Neural progenitor cell (in vitro differentiated cells): ENCODE measurements around the gene IGF2BP1. TPM values are rescaled to one million over a fixed set of nuclear protein-coding genes. Genes with fewer than 3 reads are reported as not detected.

Experiments used
- DNase-seq: peaks from one replicate; pipeline ENCODE4 v3.0.0-alpha.2; 2016; ENCODE audit warnings: low spot score
- H2AFZ ChIP-seq: fragments of 200-600 bp; sonication (generic); replicated peaks from 2 replicates; pipeline ENCODE4 v1.6.1; 2016; ENCODE audit warnings: antibody characterized with exemption
- H3F3A ChIP-seq: fragments of 200-600 bp; sonication (generic); 2 replicates; pipeline ENCODE4 v1.6.1; 2016; ENCODE audit warnings: antibody characterized with exemption, low read depth
- H3K27ac ChIP-seq: fragments of 200-600 bp; sonication (generic); 2 replicates; pipeline ENCODE4 v1.5.1; 2016; ENCODE audit warnings: mild to moderate bottlenecking
- H3K27me3 ChIP-seq: fragments of 200-600 bp; sonication (generic); 2 replicates; pipeline ENCODE4 v1.6.1; 2016; ENCODE audit warnings: mild to moderate bottlenecking, moderate library complexity
- H3K36me3 ChIP-seq: fragments of 200-600 bp; sonication (generic); 2 replicates; pipeline ENCODE4 v1.5.1; 2016
- H3K4me1 ChIP-seq: fragments of 200-600 bp; sonication (generic); 2 replicates; pipeline ENCODE4 v1.6.1; 2016; ENCODE audit warnings: mixed run types
- H3K4me2 ChIP-seq: fragments of 200-600 bp; sonication (generic); 2 replicates; pipeline ENCODE4 v1.6.1; 2016
- H3K4me3 ChIP-seq: fragments of 200-600 bp; sonication (generic); 2 replicates; pipeline ENCODE4 v1.5.1; 2016
- H3K79me2 ChIP-seq: fragments of 200-600 bp; sonication (generic); 2 replicates; pipeline ENCODE4 v1.6.1; 2016; ENCODE audit warnings: low read depth
- H3K9ac ChIP-seq: fragments of 200-600 bp; sonication (generic); 2 replicates; pipeline ENCODE4 v1.6.1; 2016
- H3K9me3 ChIP-seq: fragments of 200-600 bp; sonication (generic); 2 replicates; pipeline ENCODE4 v1.5.1; 2016; ENCODE audit warnings: low read depth
- H4K20me1 ChIP-seq: fragments of 200-600 bp; sonication (generic); 2 replicates; pipeline ENCODE4 v1.6.1; 2016; ENCODE audit warnings: low read depth
- H3K27ac Mint-ChIP-seq: 3 replicates; pipeline ENCODE4 v1.8.0; 2021; ENCODE audit warnings: mixed read lengths
- H3K27me3 Mint-ChIP-seq: 2 replicates; pipeline ENCODE4 v1.8.0; 2022; ENCODE audit warnings: low read depth, mild to moderate bottlenecking, inconsistent platforms, moderate library complexity, mixed read lengths; ENCODE audit not compliant: insufficient read depth
- H3K36me3 Mint-ChIP-seq: 3 replicates; pipeline ENCODE4 v1.8.0; 2021; ENCODE audit warnings: mixed read lengths
- H3K4me1 Mint-ChIP-seq: 3 replicates; pipeline ENCODE4 v1.8.0; 2021; ENCODE audit warnings: mixed read lengths
- H3K4me3 Mint-ChIP-seq: 3 replicates; pipeline ENCODE4 v1.8.0; 2021; ENCODE audit warnings: mild to moderate bottlenecking, moderate library complexity, mixed read lengths
- H3K9me3 Mint-ChIP-seq: 3 replicates; pipeline ENCODE4 v1.8.0; 2020; ENCODE audit warnings: mixed read lengths
- CTCF ChIP-seq: fragments of 200-600 bp; sonication (generic); IDR thresholded peaks from 2 replicates; pipeline ENCODE4 v1.5.1; 2017; ENCODE audit warnings: antibody characterized with exemption, mild to moderate bottlenecking
- EZH2 ChIP-seq: fragments of 200-600 bp; sonication (generic); IDR thresholded peaks from 2 replicates; pipeline ENCODE4 v1.6.1; 2017; ENCODE audit warnings: antibody characterized with exemption, mild to moderate bottlenecking, moderate library complexity
- EZH2phosphoT487 ChIP-seq: fragments of 200-600 bp; sonication (generic); IDR thresholded peaks from 2 replicates; pipeline ENCODE4 v1.6.1; 2017; ENCODE audit warnings: antibody characterized with exemption
- total RNA-seq: library from RNA; depleted of rRNA; stranded (reverse); fragments of >200 nt; gene quantifications from 2 replicates; pipeline ENCODE4 v1.2.3, GENCODE V29; 2015; ENCODE audit warnings: low replicate concordance

IGF2BP1 gene
- total RNA-seq, 1 donor from 2014 or later, result 129 TPM

- peak overlapping the region; percentile 67 for H3K4me3 Mint-ChIP-seq
- peak overlapping the region; percentile 93 for H3K27ac ChIP-seq
These were observed 24.0 kb downstream of the IGF2BP1 start for GRCh38 chr17:49021095-49021767.

GRCh38 chr17:49021768-49022103 is 24.6 kb downstream of the IGF2BP1 start:
- H3K4me2 ChIP-seq, result peak overlapping the region; percentile 66
- H2AFZ ChIP-seq, result no peak overlapping the region
- Mint-ChIP-seq H3K4me1 (peaks cover 54% of the 10 kb centered on the region), H3K36me3 (peaks cover 9% of the 10 kb centered on the region), H3K9me3 (no peaks in the 10 kb centered on the region), H3K4me3 (peak overlapping the region; percentile 50), H3K27ac (peak overlapping the region; percentile 86), H3K27me3 (peaks cover 9% of the 10 kb centered on the region)
- H3K79me2 ChIP-seq, result peaks cover 99% of the 10 kb centered on the region
- H4K20me1 ChIP-seq, result peaks cover 96% of the 10 kb centered on the region
- H3K36me3 ChIP-seq, result no peaks in the 10 kb centered on the region
- H3K9me3 ChIP-seq, result no peaks in the 10 kb centered on the region
- peaks cover 87% of the 10 kb centered on the region for H3F3A ChIP-seq
- H3K9ac ChIP-seq, result no peak overlapping the region
- DNase-seq, result no peak
- no peaks in the 10 kb centered on the region for H3K27me3 ChIP-seq
- peaks cover 68% of the 10 kb centered on the region for H3K4me1 ChIP-seq
- H3K4me3 ChIP-seq, result peak overlapping the region; percentile 20
- no peak for TF ChIP-seq CTCF
- TF ChIP-seq EZH2, result no peak
- TF ChIP-seq EZH2phosphoT487, result no peak
- peak overlapping the region; percentile 93 for H3K27ac ChIP-seq

More at GRCh38 chr17:49021095-49021767, 24.0 kb downstream of the IGF2BP1 start:
- peaks cover 70% of the 10 kb centered on the region for H3K4me1 ChIP-seq
- H3K4me3 ChIP-seq, result peak overlapping the region; percentile 20
- Mint-ChIP-seq H3K27me3 (peaks cover 9% of the 10 kb centered on the region), H3K4me1 (peaks cover 58% of the 10 kb centered on the region), H3K9me3 (no peaks in the 10 kb centered on the region), H3K27ac (peak overlapping the region; percentile 86), H3K36me3 (peaks cover 5% of the 10 kb centered on the region)
- H3F3A ChIP-seq, result peaks cover 87% of the 10 kb centered on the region
- H2AFZ ChIP-seq, result no peak overlapping the region
- H3K9ac ChIP-seq, result peak overlapping the region; percentile 8
- peaks cover 99% of the 10 kb centered on the region for H3K79me2 ChIP-seq
- peaks cover 100% of the 10 kb centered on the region for H4K20me1 ChIP-seq
- H3K36me3 ChIP-seq, result no peaks in the 10 kb centered on the region
- no peaks in the 10 kb centered on the region for H3K27me3 ChIP-seq
- DNase-seq, result no peak
- TF ChIP-seq CTCF, result no peak
- TF ChIP-seq EZH2, result no peak
- TF ChIP-seq EZH2phosphoT487, result no peak
- H3K4me2 ChIP-seq, result peak overlapping the region; percentile 66
- H3K9me3 ChIP-seq, result no peaks in the 10 kb centered on the region

- Mint-ChIP-seq H3K27me3 (peaks cover 9% of the 10 kb centered on the region), H3K4me1 (peaks cover 50% of the 10 kb centered on the region), H3K36me3 (peaks cover 14% of the 10 kb centered on the region), H3K9me3 (no peaks in the 10 kb centered on the region), H3K4me3 (peak overlapping the region; percentile 28), H3K27ac (peak overlapping the region; percentile 86)
- Histone ChIP-seq H3K4me2 (peak overlapping the region; percentile 66), H3F3A (peaks cover 88% of the 10 kb centered on the region), H3K36me3 (no peaks in the 10 kb centered on the region), H4K20me1 (peaks cover 95% of the 10 kb centered on the region), H3K9ac (no peak overlapping the region), H3K9me3 (no peaks in the 10 kb centered on the region), H3K27ac (peak overlapping the region; percentile 93), H3K4me3 (peak overlapping the region; percentile 20), H2AFZ (no peak overlapping the region), H3K4me1 (peaks cover 61% of the 10 kb centered on the region), H3K27me3 (no peaks in the 10 kb centered on the region), H3K79me2 (peaks cover 99% of the 10 kb centered on the region)
- DNase-seq, result peak; percentile 89
- TF ChIP-seq EZH2phosphoT487 (no peak), CTCF (no peak), EZH2 (no peak)
These were observed 25.3 kb downstream of the IGF2BP1 start for GRCh38 chr17:49022391-49022941.
